ENCODE data around the gene M6PR.
"Not testable (repeated sequence)": the region's sequence is repeated elsewhere in the genome, so short reads cannot be mapped to it uniquely, and the experiment has no call there.

DNA sequence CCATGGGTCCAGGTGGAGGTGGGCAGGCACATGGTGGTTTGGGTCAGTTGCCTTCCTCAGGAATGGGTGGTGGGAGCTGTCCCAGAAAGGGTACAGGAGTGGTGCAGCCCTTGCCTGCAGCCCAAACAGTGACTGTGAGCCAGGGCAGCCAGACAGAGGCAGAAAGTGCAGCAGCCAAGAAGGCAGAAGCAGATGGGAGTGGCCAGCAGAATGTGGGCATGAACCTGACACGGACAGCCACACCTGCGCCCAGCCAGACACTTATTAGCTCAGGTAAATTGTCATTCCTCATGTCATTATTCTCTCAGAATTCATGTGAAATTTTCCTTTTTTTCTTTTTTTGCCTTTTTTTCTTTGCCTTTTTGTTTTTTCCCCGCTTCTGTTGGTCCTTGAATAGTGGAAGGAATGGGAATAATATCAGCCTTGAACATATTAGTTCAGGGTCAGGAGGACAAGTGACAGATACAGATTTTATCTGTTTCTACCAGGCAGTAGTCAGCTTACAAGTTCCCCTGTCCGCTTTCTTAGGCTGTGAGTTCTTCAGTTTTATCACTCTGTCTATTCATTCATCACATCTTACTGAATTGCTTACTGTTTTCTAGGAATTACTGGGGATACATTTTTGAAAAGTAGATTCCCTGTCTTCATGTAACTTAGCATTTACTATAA, 18.7 kb downstream of the M6PR start:
- not testable (repeated sequence) for TF ChIP-seq POLR2AphosphoS5 (IDR thresholded peaks at IDR 0.05); POLR2A (IDR thresholded peaks at IDR 0.05; ENCODE audit: low read depth); EP300 (IDR thresholded peaks at IDR 0.05)
- TF ChIP-seq, protein P1, sequence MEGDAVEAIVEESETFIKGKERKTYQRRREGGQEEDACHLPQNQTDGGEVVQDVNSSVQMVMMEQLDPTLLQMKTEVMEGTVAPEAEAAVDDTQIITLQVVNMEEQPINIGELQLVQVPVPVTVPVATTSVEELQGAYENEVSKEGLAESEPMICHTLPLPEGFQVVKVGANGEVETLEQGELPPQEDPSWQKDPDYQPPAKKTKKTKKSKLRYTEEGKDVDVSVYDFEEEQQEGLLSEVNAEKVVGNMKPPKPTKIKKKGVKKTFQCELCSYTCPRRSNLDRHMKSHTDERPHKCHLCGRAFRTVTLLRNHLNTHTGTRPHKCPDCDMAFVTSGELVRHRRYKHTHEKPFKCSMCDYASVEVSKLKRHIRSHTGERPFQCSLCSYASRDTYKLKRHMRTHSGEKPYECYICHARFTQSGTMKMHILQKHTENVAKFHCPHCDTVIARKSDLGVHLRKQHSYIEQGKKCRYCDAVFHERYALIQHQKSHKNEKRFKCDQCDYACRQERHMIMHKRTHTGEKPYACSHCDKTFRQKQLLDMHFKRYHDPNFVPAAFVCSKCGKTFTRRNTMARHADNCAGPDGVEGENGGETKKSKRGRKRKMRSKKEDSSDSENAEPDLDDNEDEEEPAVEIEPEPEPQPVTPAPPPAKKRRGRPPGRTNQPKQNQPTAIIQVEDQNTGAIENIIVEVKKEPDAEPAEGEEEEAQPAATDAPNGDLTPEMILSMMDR (IDR thresholded peaks at IDR 0.05), result not testable (repeated sequence)
